K562 (cell line): ENCODE measurements around the gene DGCR2. TPM values are rescaled to one million over a fixed set of nuclear protein-coding genes. Genes with fewer than 3 reads are reported as not detected.

Experiments used
- ATAC-seq: fragments of 200-7000 bp; cut with Tn5 transposase; 3 replicates; pipeline ENCODE4 v1.9.1; 2020; ENCODE audit warnings: moderate library complexity
- BruUV-seq: library from RNA; stranded (reverse); fragments of 400-500 nt; replicated peaks from 2 replicates; lab custom pipeline; 2021; lab: Mats Ljungman, UMichigan
- CTCF ChIA-PET: fragments of 300-600 bp; formaldehyde crosslinking; extraction: SDS; loops from one replicate; lab custom pipeline; 2021; ENCODE audit warnings: low intra/inter-chr PET ratio; lab: Yijun Ruan, JAX
- POLR2A ChIA-PET: fragments of 300-600, 350-650 bp; sonication (Branson Sonifier 250); formaldehyde crosslinking; extraction: SDS; loops from one replicate; lab custom pipeline; 2021; ENCODE audit warnings: antibody characterized with exemption, inconsistent platforms; lab: Yijun Ruan, JAX
- DNase-seq, 4 experiments: peaks; one replicate each; pipeline versions ENCODE4 v3.0.0 to v3.0.0-alpha.2; 2011 to 2018; ENCODE audit warnings: low spot score in 3 of 4, mixed read lengths in 3 of 4; ENCODE audit errors: extremely low read depth in 1 of 4
- FAIRE-seq: peaks from 2 replicates; lab custom pipeline; 2011; peaks lifted over from hg19 to GRCh38; lab: Jason Lieb, UNC
- H2AFZ ChIP-seq: 2 replicates; pipeline ENCODE4 v1.6.0; 2011; ENCODE audit warnings: low read depth, low read length, control low read depth, inconsistent platforms
- H3K27ac ChIP-seq: fragments of 200-600 bp; 3 replicates; pipeline ENCODE4 v1.8.0; 2011; ENCODE audit warnings: low read depth, mild to moderate bottlenecking, control low read depth, inconsistent platforms, low read length, moderate library complexity, mixed read lengths; ENCODE audit errors: extremely low read depth
- H3K27me3 ChIP-seq, 2 experiments: fragments of 300-600 bp in 1 of 2; 2 replicates in 1 of 2; 3 replicates in 1 of 2; pipeline versions ENCODE4 v1.6.0 to v1.8.0; 2011; ENCODE audit warnings: inconsistent platforms in 2 of 2, low read length in 2 of 2, mild to moderate bottlenecking in 1 of 2, mixed read lengths in 1 of 2, moderate library complexity in 1 of 2; ENCODE audit not compliant: control insufficient read depth in 2 of 2, insufficient read depth in 2 of 2
- H3K36me3 ChIP-seq: fragments of 300-600 bp; 3 replicates; pipeline ENCODE4 v1.8.0; 2011; ENCODE audit warnings: mild to moderate bottlenecking, low read length, inconsistent platforms; ENCODE audit not compliant: control insufficient read depth, insufficient read depth
- H3K4me1 ChIP-seq, 2 experiments: fragments of 200-600 bp in 1 of 2; replicated peaks in 1 of 2; 2 replicates in 1 of 2; 3 replicates in 1 of 2; pipeline versions ENCODE4 v1.5.1 to v1.8.0; 2011; ENCODE audit warnings: inconsistent platforms in 2 of 2, low read length in 2 of 2, mild to moderate bottlenecking in 1 of 2, mixed read lengths in 1 of 2, moderate library complexity in 1 of 2; ENCODE audit not compliant: control insufficient read depth in 2 of 2, insufficient read depth in 2 of 2
- H3K4me2 ChIP-seq: 2 replicates; pipeline ENCODE4 v1.6.1; 2011; ENCODE audit warnings: low read length, control low read depth, inconsistent platforms, mixed read lengths; ENCODE audit not compliant: insufficient read depth
- H3K4me3 ChIP-seq: fragments of 200-600 bp; sonication (generic), shearing (Covaris generic); 2 replicates; pipeline ENCODE4 v1.5.1; 2016; ENCODE audit warnings: control low read depth, inconsistent platforms
- H3K79me2 ChIP-seq: fragments of 200-600 bp; 3 replicates; pipeline ENCODE4 v1.8.0; 2011; ENCODE audit warnings: low read length, inconsistent platforms; ENCODE audit not compliant: control insufficient read depth, insufficient read depth
- H3K9ac ChIP-seq, 2 experiments: 2 replicates each; pipeline versions ENCODE4 v1.6.0 to v1.6.1; 2011; ENCODE audit warnings: low read depth in 2 of 2, low read length in 2 of 2, control low read depth in 1 of 2, inconsistent platforms in 1 of 2, mild to moderate bottlenecking in 1 of 2, mixed read lengths in 1 of 2; ENCODE audit not compliant: insufficient read depth in 1 of 2
- H3K9me1 ChIP-seq: one replicate; pipeline ENCODE4 v1.6.0; 2011; ENCODE audit warnings: inconsistent platforms, mild to moderate bottlenecking, low read length, moderate library complexity; ENCODE audit not compliant: control insufficient read depth, insufficient read depth
- H3K9me3 ChIP-seq: replicated peaks from 2 replicates; pipeline ENCODE4 v1.5.1; 2011; ENCODE audit warnings: low read depth, low read length, inconsistent platforms; ENCODE audit not compliant: control insufficient read depth, insufficient read depth
- H4K20me1 ChIP-seq: replicated peaks from 2 replicates; pipeline ENCODE4 v1.6.1; 2011; ENCODE audit warnings: low read length, inconsistent platforms, mixed read lengths; ENCODE audit not compliant: control insufficient read depth, insufficient read depth
- AFF1 ChIP-seq, 2 experiments: fragments of 450-650 bp; IDR thresholded peaks; 2 replicates each; pipeline ENCODE4 v1.6.1; 2018; ENCODE audit warnings: mild to moderate bottlenecking in 2 of 2, low read depth in 1 of 2; ENCODE audit not compliant: partially characterized antibody in 2 of 2
- ARID2 ChIP-seq: fragments of 450-650 bp; IDR thresholded peaks from 2 replicates; pipeline ENCODE4 v1.6.1; 2017; ENCODE audit warnings: antibody characterized with exemption, mild to moderate bottlenecking
- BCL6 ChIP-seq: fragments of 250-450 bp; sonication (Bioruptor Pico); IDR thresholded peaks from 2 replicates; pipeline ENCODE4 v1.4.0; 2020
- BRF2 ChIP-seq: IDR thresholded peaks from 3 replicates; pipeline ENCODE4 v1.6.1; 2011; ENCODE audit warnings: borderline replicate concordance, mild to moderate bottlenecking; ENCODE audit not compliant: insufficient read length, insufficient read depth
- CAMTA2 ChIP-seq: fragments of 250-450 bp; sonication (Bioruptor Pico); conservative IDR thresholded peaks from 2 replicates; pipeline ENCODE4 v1.5.1; 2022
- CBFA2T3 ChIP-seq: fragments of 450-650 bp; IDR thresholded peaks from 2 replicates; pipeline ENCODE4 v1.6.1; 2017
- DLX4 ChIP-seq: fragments of 250-450 bp; sonication (Bioruptor Pico); IDR thresholded peaks from 2 replicates; pipeline ENCODE4 v1.6.1; 2021; ENCODE audit warnings: mild to moderate bottlenecking
- DPF2 ChIP-seq: fragments of 450-650 bp; IDR thresholded peaks from 2 replicates; pipeline ENCODE4 v1.6.1; 2016
- FIP1L1 ChIP-seq: fragments of 200-400 bp; formaldehyde crosslinking; IDR thresholded peaks from 2 replicates; pipeline ENCODE4 v1.6.1; 2018; ENCODE audit warnings: mild to moderate bottlenecking, low read depth, low read length; ENCODE audit not compliant: poor library complexity, severe bottlenecking
- GABPB1 ChIP-seq: sonication (generic); formaldehyde crosslinking; IDR thresholded peaks from 2 replicates; pipeline ENCODE4 v1.8.0; 2022; ENCODE audit warnings: mild to moderate bottlenecking, missing genetic modification reagents
- KHSRP ChIP-seq: fragments of 450-650 bp; IDR thresholded peaks from 2 replicates; pipeline ENCODE4 v1.6.1; 2017
- SMARCB1 ChIP-seq: IDR thresholded peaks from 2 replicates; pipeline ENCODE4 v1.6.1; 2011; ENCODE audit warnings: improper control_type of control experiment, low read depth; ENCODE audit not compliant: insufficient read length
- SRF ChIP-seq, 2 experiments: fragments of 250-450, 450-650 bp in 1 of 2; sonication (Bioruptor Pico) in 1 of 2; sonication (generic) in 1 of 2; formaldehyde crosslinking; IDR thresholded peaks; 2 replicates each; pipeline versions ENCODE4 v1.5.0 to v1.5.1; 2020 to 2022; ENCODE audit warnings: mild to moderate bottlenecking in 1 of 2, missing genetic modification reagents in 1 of 2
- ZNF280B ChIP-seq: fragments of 250-450 bp; sonication (Bioruptor Pico); IDR thresholded peaks from 2 replicates; pipeline ENCODE4 v1.5.1; 2021; ENCODE audit warnings: mild to moderate bottlenecking
- WGBS: fragments of 100-300 bp; shearing (Covaris generic); methylation state at CpG from one replicate; pipeline ENCODE4 v1.1.6; 2016; ENCODE audit warnings: low coverage, mixed read lengths; ENCODE audit not compliant: insufficient coverage; ENCODE audit errors: missing lambda C conversion rate; 5-methylcytosine and 5-hydroxymethylcytosine counted together
- in situ Hi-C: fragments of 300-500 bp; cut with MboI; formaldehyde crosslinking; loops from 4 replicates; pipeline ENCODE4 v1.15.0; 2018; ENCODE audit warnings: inconsistent platforms, mixed read lengths
- intact Hi-C: fragments of 100-400 bp; cut with micrococcal nuclease; formaldehyde crosslinking; loops from 2 replicates; pipeline ENCODE4 v1.14.2; 2022
- polyA plus RNA-seq, 8 experiments: library from polyadenylated mRNA; depleted of rRNA in 4 of 8; stranded (reverse) in 5 of 8; unstranded in 3 of 8; fragments of >200 nt; fragmentation: Nextera tagmentation in 2 of 8; fragmentation: Illumina TruSeq in 1 of 8; extraction: Ambion mirVana in 2 of 8; extraction: Trizol in 1 of 8; gene quantifications; 2 replicates each; pipeline versions ENCODE4 v1.2.1 to v1.2.3, GENCODE V29; 2011 to 2014; ENCODE audit warnings: inconsistent platforms in 1 of 8, missing spikeins in 1 of 8
- total RNA-seq, 7 experiments: library from RNA; depleted of rRNA in 6 of 7; stranded (reverse); fragments of >200 nt in 6 of 7; fragmentation: Illumina TruSeq in 2 of 7; extraction: Trizol in 2 of 7; gene quantifications; 2 replicates each; pipeline versions ENCODE4 v1.2.1 to v1.2.3, GENCODE V29; 2011 to 2021; ENCODE audit warnings: low replicate concordance in 1 of 7

Gene DGCR2
- total and polyA plus RNA-seq, 9 of the 15 experiments (the other 6 are each of a cell fraction or from before 2014, with no cell fraction given), result 0.69 to 101 (median 56.4) TPM

- Histone ChIP-seq H3K4me1 (peaks cover 38 to 44% of the 10 kb centered on the region in 2 experiments), H3K79me2 (peaks cover 94% of the 10 kb centered on the region), H3K9ac (peak overlapping the region in 1 of 2 experiments; percentile 25; a peak in 2 of 4 replicates), H3K9me1 (peaks cover 12% of the 10 kb centered on the region), H2AFZ (0 out of 2 replicates have a peak overlapping the region, but pooled peaks have one; percentile 1), H4K20me1 (peaks cover 38% of the 10 kb centered on the region), H3K36me3 (peaks cover 34% of the 10 kb centered on the region), H3K27me3 (no peaks in the 10 kb centered on the region), H3K4me2 (peak overlapping the region; percentile 65), H3K4me3 (peak overlapping the region; percentile 14), H3K27ac (peak overlapping the region; percentile 47), H3K9me3 (no peaks in the 10 kb centered on the region)
- DNase-seq (peak in 3 of 4 experiments; percentile 57 to 95 (median 95)), FAIRE-seq (peak; percentile 91), ATAC-seq (peak; percentile 89)
- 9% methylated on average over 7 of the region's 7 CpGs for WGBS
- CTCF ChIA-PET, result no interaction called here
- POLR2A ChIA-PET, result interaction anchor here (0.6 to 4.4 kb wide), 14 partner anchors 8 to 1298 kb away, joined by 3 to 56 read pairs (median 6); partner anchors contain the start of genes DGCR2, ESS2 and SLC25A1
- in situ Hi-C loops, result no loop called here
- no TSS peak for BruUV-seq
- intact Hi-C loops, result loop anchor here (1.0 to 10.0 kb wide), 4 partner anchors 13 to 185 kb away; partner anchors contain the start of genes CLTCL1, DGCR2 and ESS2
- TF ChIP-seq KHSRP (no peak), FIP1L1 (no peak), GABPB1 (no peak), SRF (CRISPR knock-in tag; IDR thresholded peaks at IDR 0.05) (peak in 1 of 2 experiments; percentile 82; a peak in 2 of 4 replicates), ZNF280B (CRISPR knock-in tag) (peak; percentile 61; the same call in 1 of the 2 replicates), DLX4 (CRISPR knock-in tag) (no peak), ARID2 (no peak), CAMTA2 (CRISPR knock-in tag) (no peak; the same call in 1 of the 2 replicates), DPF2 (peak; percentile 100), SMARCB1 (peak; percentile 99), CBFA2T3 (no peak), BRF2 (no peak), BCL6 (CRISPR knock-in tag) (no peak), AFF1 (IDR thresholded peaks at IDR 0.05; ENCODE audit: low read depth in 1 of 2, partially characterized antibody in 2 of 2) (no peak)
These were observed 12.8 kb downstream of the DGCR2 start for GRCh38 chr22:19109198-19110063.
